Neural cell (in vitro differentiated cells): ENCODE measurements around the gene SNRNP25. TPM values are rescaled to one million over a fixed set of nuclear protein-coding genes. Genes with fewer than 3 reads are reported as not detected.
"Not testable (repeated sequence)": the region's sequence is repeated elsewhere in the genome, so short reads cannot be mapped to it uniquely, and the experiment has no call there.

ENCODE experiments used
- H2AFZ ChIP-seq: fragments of 200-600, 300-800 bp; sonication (generic), shearing (Covaris generic); 2 replicates; pipeline ENCODE4 v1.6.0; 2014; ENCODE audit warnings: low read depth, mild to moderate bottlenecking, antibody characterized with exemption, low read length, moderate library complexity
- H3F3A ChIP-seq: fragments of 200-600 bp; shearing (Covaris generic); 2 replicates; pipeline ENCODE4 v1.6.1; 2016; ENCODE audit warnings: mild to moderate bottlenecking, moderate library complexity, mixed read lengths, antibody characterized with exemption, low read length; ENCODE audit not compliant: insufficient read depth, poor library complexity, severe bottlenecking
- H3K27ac ChIP-seq: fragments of 200-600, 300-800 bp; sonication (generic), shearing (Covaris generic); 2 replicates; pipeline ENCODE4 v1.5.1; 2014; ENCODE audit warnings: mild to moderate bottlenecking, low read length, moderate library complexity
- H3K27me3 ChIP-seq: fragments of 300-800, 200-600 bp; sonication (generic), shearing (Covaris generic); 2 replicates; pipeline ENCODE4 v1.6.0; 2014; ENCODE audit warnings: mild to moderate bottlenecking, low read depth, low read length, moderate library complexity; ENCODE audit not compliant: insufficient read depth
- H3K36me3 ChIP-seq: fragments of 300-800, 200-600 bp; sonication (generic), shearing (Covaris generic); 2 replicates; pipeline ENCODE4 v1.5.1; 2014; ENCODE audit warnings: mild to moderate bottlenecking, antibody characterized with exemption, low read length, moderate library complexity; ENCODE audit not compliant: insufficient read depth
- H3K4me2 ChIP-seq: fragments of 300-800, 200-600 bp; sonication (generic), shearing (Covaris generic); 2 replicates; pipeline ENCODE4 v1.6.0; 2014; ENCODE audit warnings: mild to moderate bottlenecking, low read length
- H3K4me3 ChIP-seq: fragments of 300-800, 200-600 bp; sonication (generic), shearing (Covaris generic); 2 replicates; pipeline ENCODE4 v1.5.1; 2014; ENCODE audit warnings: mild to moderate bottlenecking, low read length, moderate library complexity
- H3K79me2 ChIP-seq: fragments of 200-600 bp; shearing (Covaris generic); replicated peaks from 2 replicates; pipeline ENCODE4 v1.6.0; 2014; ENCODE audit warnings: mild to moderate bottlenecking, low read length, moderate library complexity; ENCODE audit not compliant: insufficient read depth
- H3K9ac ChIP-seq: fragments of 300-800, 200-600 bp; sonication (generic), shearing (Covaris generic); 2 replicates; pipeline ENCODE4 v1.6.1; 2016; ENCODE audit warnings: mild to moderate bottlenecking, low read length, mixed read lengths
- H3K9me2 ChIP-seq: fragments of 200-600 bp; shearing (Covaris generic); 2 replicates; pipeline ENCODE4 v1.6.1; 2016; ENCODE audit warnings: mild to moderate bottlenecking, low read length, mixed read lengths; ENCODE audit not compliant: insufficient read depth
- H3K9me3 ChIP-seq: fragments of 200-600, 300-800 bp; sonication (generic), shearing (Covaris generic); 2 replicates; pipeline ENCODE4 v1.6.1; 2016; ENCODE audit warnings: mild to moderate bottlenecking, mixed run types, low read length, moderate library complexity, mixed read lengths
- H4K20me1 ChIP-seq: fragments of 200-600 bp; shearing (Covaris generic); 2 replicates; pipeline ENCODE4 v1.6.1; 2016; ENCODE audit warnings: mild to moderate bottlenecking, mixed run types; ENCODE audit not compliant: insufficient read depth
- EP300 ChIP-seq: fragments of 450-650 bp; conservative IDR thresholded peaks from 2 replicates; pipeline ENCODE4 v1.6.1; 2014; ENCODE audit warnings: antibody characterized with exemption, mild to moderate bottlenecking, moderate library complexity; ENCODE audit not compliant: poor library complexity, severe bottlenecking
- EZH2 ChIP-seq: fragments of 200-600, 300-800 bp; shearing (Covaris generic), sonication (generic); IDR thresholded peaks from 2 replicates; pipeline ENCODE4 v1.6.1; 2014; ENCODE audit warnings: antibody characterized with exemption, low read length, borderline replicate concordance, mild to moderate bottlenecking; ENCODE audit not compliant: insufficient read depth, poor library complexity, severe bottlenecking
- MXI1 ChIP-seq: fragments of 450-650 bp; conservative IDR thresholded peaks from 2 replicates; pipeline ENCODE4 v1.6.1; 2014; ENCODE audit warnings: antibody characterized with exemption, mild to moderate bottlenecking; ENCODE audit not compliant: poor library complexity, severe bottlenecking
- POLR2AphosphoS5 ChIP-seq: IDR thresholded peaks from 2 replicates; pipeline ENCODE4 v1.6.1; 2012
- RAD21 ChIP-seq: fragments of 450-650 bp; conservative IDR thresholded peaks from 2 replicates; pipeline ENCODE4 v1.6.1; 2014; ENCODE audit warnings: antibody characterized with exemption, mild to moderate bottlenecking, moderate library complexity
- SMC3 ChIP-seq: fragments of 450-650 bp; conservative IDR thresholded peaks from 2 replicates; pipeline ENCODE4 v1.6.1; 2014; ENCODE audit warnings: antibody characterized with exemption, mild to moderate bottlenecking, moderate library complexity; ENCODE audit not compliant: poor library complexity
- TAF1 ChIP-seq: IDR thresholded peaks from 2 replicates; pipeline ENCODE4 v1.6.1; 2012; ENCODE audit warnings: low read depth
- polyA plus RNA-seq: library from polyadenylated mRNA; depleted of rRNA; stranded (reverse); fragments of >200 nt; gene quantifications from 2 replicates; pipeline ENCODE4 v1.2.3, GENCODE V29; 2014
- TF ChIP-seq, protein P1 (sequence below): IDR thresholded peaks from 2 replicates; pipeline ENCODE4 v1.6.1; 2012; ENCODE audit warnings: borderline replicate concordance
- TF ChIP-seq, protein P2 (sequence below): fragments of 450-650 bp; IDR thresholded peaks from 2 replicates; pipeline ENCODE4 v1.5.1; 2014; ENCODE audit warnings: antibody characterized with exemption, mild to moderate bottlenecking, moderate library complexity; ENCODE audit not compliant: poor library complexity, severe bottlenecking

The SNRNP25 gene
- polyA plus RNA-seq, 1 donor from 2014 or later, result 46.4 TPM

DNA sequence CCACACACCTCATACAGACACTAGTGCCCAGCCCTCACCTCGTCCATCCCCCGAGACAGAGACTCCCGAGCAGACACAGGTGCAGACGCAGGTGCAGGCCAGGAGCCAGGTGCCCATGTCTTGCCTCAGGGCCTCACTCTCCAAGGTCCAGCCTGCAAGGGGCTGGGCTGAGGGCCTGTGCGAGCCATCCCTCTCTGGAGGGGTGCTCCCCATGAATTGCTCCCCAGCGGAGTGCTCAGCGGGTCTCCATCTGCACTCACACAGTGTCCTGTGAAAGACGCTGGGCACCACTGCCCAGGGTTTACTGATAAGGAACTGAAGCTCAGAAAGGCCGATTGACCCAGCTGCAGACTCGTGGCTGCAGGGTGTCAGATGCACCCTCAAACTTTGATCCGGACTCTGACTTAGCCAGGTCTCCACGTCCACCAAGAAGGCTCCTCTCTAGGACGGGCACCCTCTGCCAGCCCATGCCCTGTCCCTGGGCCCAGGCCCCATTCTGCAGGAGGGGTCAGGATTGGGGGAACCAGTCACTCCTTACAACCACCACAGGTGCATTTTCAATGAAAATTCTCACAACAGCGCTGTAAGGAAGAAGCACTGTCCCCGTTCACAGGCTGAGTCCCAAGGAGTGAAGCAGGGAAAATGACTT, 17.2 kb upstream of the SNRNP25 start:
- H3K9ac ChIP-seq, result no peak overlapping the region
- TF ChIP-seq, protein P1, sequence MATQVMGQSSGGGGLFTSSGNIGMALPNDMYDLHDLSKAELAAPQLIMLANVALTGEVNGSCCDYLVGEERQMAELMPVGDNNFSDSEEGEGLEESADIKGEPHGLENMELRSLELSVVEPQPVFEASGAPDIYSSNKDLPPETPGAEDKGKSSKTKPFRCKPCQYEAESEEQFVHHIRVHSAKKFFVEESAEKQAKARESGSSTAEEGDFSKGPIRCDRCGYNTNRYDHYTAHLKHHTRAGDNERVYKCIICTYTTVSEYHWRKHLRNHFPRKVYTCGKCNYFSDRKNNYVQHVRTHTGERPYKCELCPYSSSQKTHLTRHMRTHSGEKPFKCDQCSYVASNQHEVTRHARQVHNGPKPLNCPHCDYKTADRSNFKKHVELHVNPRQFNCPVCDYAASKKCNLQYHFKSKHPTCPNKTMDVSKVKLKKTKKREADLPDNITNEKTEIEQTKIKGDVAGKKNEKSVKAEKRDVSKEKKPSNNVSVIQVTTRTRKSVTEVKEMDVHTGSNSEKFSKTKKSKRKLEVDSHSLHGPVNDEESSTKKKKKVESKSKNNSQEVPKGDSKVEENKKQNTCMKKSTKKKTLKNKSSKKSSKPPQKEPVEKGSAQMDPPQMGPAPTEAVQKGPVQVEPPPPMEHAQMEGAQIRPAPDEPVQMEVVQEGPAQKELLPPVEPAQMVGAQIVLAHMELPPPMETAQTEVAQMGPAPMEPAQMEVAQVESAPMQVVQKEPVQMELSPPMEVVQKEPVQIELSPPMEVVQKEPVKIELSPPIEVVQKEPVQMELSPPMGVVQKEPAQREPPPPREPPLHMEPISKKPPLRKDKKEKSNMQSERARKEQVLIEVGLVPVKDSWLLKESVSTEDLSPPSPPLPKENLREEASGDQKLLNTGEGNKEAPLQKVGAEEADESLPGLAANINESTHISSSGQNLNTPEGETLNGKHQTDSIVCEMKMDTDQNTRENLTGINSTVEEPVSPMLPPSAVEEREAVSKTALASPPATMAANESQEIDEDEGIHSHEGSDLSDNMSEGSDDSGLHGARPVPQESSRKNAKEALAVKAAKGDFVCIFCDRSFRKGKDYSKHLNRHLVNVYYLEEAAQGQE, result no peak
- no peak for TF ChIP-seq POLR2AphosphoS5
- TF ChIP-seq MXI1, result no peak
- TF ChIP-seq, protein P2, sequence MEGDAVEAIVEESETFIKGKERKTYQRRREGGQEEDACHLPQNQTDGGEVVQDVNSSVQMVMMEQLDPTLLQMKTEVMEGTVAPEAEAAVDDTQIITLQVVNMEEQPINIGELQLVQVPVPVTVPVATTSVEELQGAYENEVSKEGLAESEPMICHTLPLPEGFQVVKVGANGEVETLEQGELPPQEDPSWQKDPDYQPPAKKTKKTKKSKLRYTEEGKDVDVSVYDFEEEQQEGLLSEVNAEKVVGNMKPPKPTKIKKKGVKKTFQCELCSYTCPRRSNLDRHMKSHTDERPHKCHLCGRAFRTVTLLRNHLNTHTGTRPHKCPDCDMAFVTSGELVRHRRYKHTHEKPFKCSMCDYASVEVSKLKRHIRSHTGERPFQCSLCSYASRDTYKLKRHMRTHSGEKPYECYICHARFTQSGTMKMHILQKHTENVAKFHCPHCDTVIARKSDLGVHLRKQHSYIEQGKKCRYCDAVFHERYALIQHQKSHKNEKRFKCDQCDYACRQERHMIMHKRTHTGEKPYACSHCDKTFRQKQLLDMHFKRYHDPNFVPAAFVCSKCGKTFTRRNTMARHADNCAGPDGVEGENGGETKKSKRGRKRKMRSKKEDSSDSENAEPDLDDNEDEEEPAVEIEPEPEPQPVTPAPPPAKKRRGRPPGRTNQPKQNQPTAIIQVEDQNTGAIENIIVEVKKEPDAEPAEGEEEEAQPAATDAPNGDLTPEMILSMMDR, result no peak
- TF ChIP-seq TAF1, result no peak
- TF ChIP-seq SMC3, result no peak
- no peak for TF ChIP-seq EZH2
- no peak for TF ChIP-seq EP300
- no peak for TF ChIP-seq RAD21
- H3F3A ChIP-seq, result no peaks in the 10 kb centered on the region
- no peak overlapping the region for H3K4me3 ChIP-seq
- no peaks in the 10 kb centered on the region for H3K9me3 ChIP-seq
- no peaks in the 10 kb centered on the region for H4K20me1 ChIP-seq
- no peaks in the 10 kb centered on the region for H3K79me2 ChIP-seq
- no peaks in the 10 kb centered on the region for H3K9me2 ChIP-seq
- H3K36me3 ChIP-seq, result no peaks in the 10 kb centered on the region
- H3K27me3 ChIP-seq, result no peaks in the 10 kb centered on the region
- H2AFZ ChIP-seq, result no peak overlapping the region
- no peak overlapping the region for H3K4me2 ChIP-seq
- no peak overlapping the region for H3K27ac ChIP-seq

GRCh38 chr16:37511-37910, 16.1 kb upstream of the SNRNP25 start:
- no peak overlapping the region for H3K4me3 ChIP-seq
- no peaks in the 10 kb centered on the region for H3K9me2 ChIP-seq
- no peak for TF ChIP-seq MXI1
- no peak overlapping the region for H2AFZ ChIP-seq
- H4K20me1 ChIP-seq, result no peaks in the 10 kb centered on the region
- H3K27me3 ChIP-seq, result no peaks in the 10 kb centered on the region
- no peaks in the 10 kb centered on the region for H3F3A ChIP-seq
- no peaks in the 10 kb centered on the region for H3K9me3 ChIP-seq
- H3K27ac ChIP-seq, result no peak overlapping the region
- H3K79me2 ChIP-seq, result no peaks in the 10 kb centered on the region
- no peak overlapping the region for H3K9ac ChIP-seq
- H3K36me3 ChIP-seq, result no peaks in the 10 kb centered on the region
- H3K4me2 ChIP-seq, result no peak overlapping the region

DNA sequence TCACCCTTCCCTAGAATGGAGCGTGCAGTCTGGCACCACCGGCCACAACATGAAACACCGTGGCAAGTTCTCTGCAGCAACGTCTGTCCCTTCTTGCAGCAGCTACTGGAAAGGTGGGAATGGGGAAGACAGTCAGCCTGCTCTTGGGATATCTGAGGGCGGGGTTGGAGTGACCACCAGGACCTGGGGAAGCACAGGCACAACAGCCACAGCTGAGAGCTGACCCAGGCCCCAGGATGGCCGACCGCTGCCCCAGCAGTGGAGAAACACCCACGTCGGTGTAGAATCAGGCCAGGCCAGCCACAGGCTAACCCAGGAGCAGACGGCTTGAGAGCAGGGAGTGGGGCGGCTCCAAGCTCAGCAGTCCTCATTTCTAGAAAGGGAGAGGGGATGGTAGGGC, 15.4 kb upstream of the SNRNP25 start:
- not testable (repeated sequence) for H3K4me3 ChIP-seq, H3F3A ChIP-seq, H3K27ac ChIP-seq, H3K79me2 ChIP-seq, H3K4me2 ChIP-seq, H4K20me1 ChIP-seq, H2AFZ ChIP-seq, H3K27me3 ChIP-seq, H3K9me2 ChIP-seq, H3K9me3 ChIP-seq, H3K36me3 ChIP-seq, H3K9ac ChIP-seq
